ENCODE measurements around the gene AK8.
A peak's percentile ranks its signal among the peaks of the same experiment; 100 is the strongest.

The AK8 gene

GRCh38 chr9:132809677-132810271 is 68.3 kb downstream of the AK8 start:
- Histone ChIP-seq H3K27ac (ENCODE audit: low read depth, low read length) (no peak overlapping the region), H3K27me3 (ENCODE audit: insufficient read depth, low read length) (peaks cover 66% of the 10 kb centered on the region), H3K4me3 (ENCODE audit: low read depth, low read length) (no peak overlapping the region), H3K79me2 (ENCODE audit: control insufficient read depth, insufficient read depth, low read length, unreplicated experiment) (no peaks in the 10 kb centered on the region), H3K36me3 (ENCODE audit: insufficient read depth, low read length) (no peaks in the 10 kb centered on the region), H3K4me1 (ENCODE audit: control insufficient read depth, insufficient read depth, low read length, unreplicated experiment) (no peaks in the 10 kb centered on the region), H2AFZ (ENCODE audit: low read length, unreplicated experiment) (no peak overlapping the region)

GRCh38 chr9:132808645-132809044 is 69.4 kb downstream of the AK8 start:
- H3K4me3 ChIP-seq (ENCODE audit: low read depth, low read length), result no peak overlapping the region
- no peaks in the 10 kb centered on the region for H3K79me2 ChIP-seq (ENCODE audit: control insufficient read depth, insufficient read depth, low read length, unreplicated experiment)

GRCh38 chr9:132806723-132807421 is 71.2 kb downstream of the AK8 start:
- peaks cover 63% of the 10 kb centered on the region for H3K27me3 ChIP-seq (ENCODE audit: insufficient read depth, low read length)

More at GRCh38 chr9:132808645-132809044, 69.4 kb downstream of the AK8 start:
- H3K36me3 ChIP-seq (ENCODE audit: insufficient read depth, low read length), result no peaks in the 10 kb centered on the region
- H3K27me3 ChIP-seq (ENCODE audit: insufficient read depth, low read length), result peaks cover 65% of the 10 kb centered on the region
- no peak overlapping the region for H2AFZ ChIP-seq (ENCODE audit: low read length, unreplicated experiment)
- H3K4me1 ChIP-seq (ENCODE audit: control insufficient read depth, insufficient read depth, low read length, unreplicated experiment), result no peaks in the 10 kb centered on the region
- no peak overlapping the region for H3K27ac ChIP-seq (ENCODE audit: low read depth, low read length)

GRCh38 chr9:132806306-132806705 is 71.8 kb downstream of the AK8 start:
- H3K36me3 ChIP-seq (ENCODE audit: insufficient read depth, low read length), result no peaks in the 10 kb centered on the region
- H3K79me2 ChIP-seq (ENCODE audit: control insufficient read depth, insufficient read depth, low read length, unreplicated experiment), result no peaks in the 10 kb centered on the region
- no peak overlapping the region for H3K4me3 ChIP-seq (ENCODE audit: low read depth, low read length)
- H3K4me1 ChIP-seq (ENCODE audit: control insufficient read depth, insufficient read depth, low read length, unreplicated experiment), result no peaks in the 10 kb centered on the region
- no peak overlapping the region for H2AFZ ChIP-seq (ENCODE audit: low read length, unreplicated experiment)
- no peak overlapping the region for H3K27ac ChIP-seq (ENCODE audit: low read depth, low read length)
- H3K27me3 ChIP-seq (ENCODE audit: insufficient read depth, low read length), result peaks cover 57% of the 10 kb centered on the region

More at GRCh38 chr9:132806723-132807421, 71.2 kb downstream of the AK8 start:
- no peak overlapping the region for H3K4me3 ChIP-seq (ENCODE audit: low read depth, low read length)
- H3K36me3 ChIP-seq (ENCODE audit: insufficient read depth, low read length), result no peaks in the 10 kb centered on the region
- no peak overlapping the region for H3K27ac ChIP-seq (ENCODE audit: low read depth, low read length)
- H2AFZ ChIP-seq (ENCODE audit: low read length, unreplicated experiment), result no peak overlapping the region
- H3K79me2 ChIP-seq (ENCODE audit: control insufficient read depth, insufficient read depth, low read length, unreplicated experiment), result no peaks in the 10 kb centered on the region
- no peaks in the 10 kb centered on the region for H3K4me1 ChIP-seq (ENCODE audit: control insufficient read depth, insufficient read depth, low read length, unreplicated experiment)

- H3K4me3 ChIP-seq (ENCODE audit: low read depth, low read length), result no peak overlapping the region
- no peaks in the 10 kb centered on the region for H3K79me2 ChIP-seq (ENCODE audit: control insufficient read depth, insufficient read depth, low read length, unreplicated experiment)
- H3K27me3 ChIP-seq (ENCODE audit: insufficient read depth, low read length), result peaks cover 41% of the 10 kb centered on the region
- H3K4me1 ChIP-seq (ENCODE audit: control insufficient read depth, insufficient read depth, low read length, unreplicated experiment), result no peaks in the 10 kb centered on the region
- H3K36me3 ChIP-seq (ENCODE audit: insufficient read depth, low read length), result no peaks in the 10 kb centered on the region
- no peak overlapping the region for H3K27ac ChIP-seq (ENCODE audit: low read depth, low read length)
- no peak overlapping the region for H2AFZ ChIP-seq (ENCODE audit: low read length, unreplicated experiment)
Observed at GRCh38 chr9:132804576-132805295, 73.3 kb downstream of the AK8 start.

- H2AFZ ChIP-seq (ENCODE audit: low read length, unreplicated experiment), result no peak overlapping the region
- peaks cover 23% of the 10 kb centered on the region for H3K27me3 ChIP-seq (ENCODE audit: insufficient read depth, low read length)
- no peaks in the 10 kb centered on the region for H3K4me1 ChIP-seq (ENCODE audit: control insufficient read depth, insufficient read depth, low read length, unreplicated experiment)
- no peaks in the 10 kb centered on the region for H3K36me3 ChIP-seq (ENCODE audit: insufficient read depth, low read length)
- no peaks in the 10 kb centered on the region for H3K79me2 ChIP-seq (ENCODE audit: control insufficient read depth, insufficient read depth, low read length, unreplicated experiment)
- H3K27ac ChIP-seq (ENCODE audit: low read depth, low read length), result no peak overlapping the region
- no peak overlapping the region for H3K4me3 ChIP-seq (ENCODE audit: low read depth, low read length)
Observed at GRCh38 chr9:132802121-132802795, 75.8 kb downstream of the AK8 start.

- Histone ChIP-seq H3K27me3 (ENCODE audit: insufficient read depth, low read length) (peaks cover 17% of the 10 kb centered on the region), H3K4me1 (ENCODE audit: control insufficient read depth, insufficient read depth, low read length, unreplicated experiment) (no peaks in the 10 kb centered on the region), H3K27ac (ENCODE audit: low read depth, low read length) (no peak overlapping the region), H2AFZ (ENCODE audit: low read length, unreplicated experiment) (no peak overlapping the region), H3K79me2 (ENCODE audit: control insufficient read depth, insufficient read depth, low read length, unreplicated experiment) (no peaks in the 10 kb centered on the region), H3K4me3 (ENCODE audit: low read depth, low read length) (no peak overlapping the region), H3K36me3 (ENCODE audit: insufficient read depth, low read length) (no peaks in the 10 kb centered on the region)
Observed at GRCh38 chr9:132801659-132802058, 76.4 kb downstream of the AK8 start.

- Histone ChIP-seq H3K36me3 (ENCODE audit: insufficient read depth, low read length) (no peaks in the 10 kb centered on the region), H3K27ac (ENCODE audit: low read depth, low read length) (no peak overlapping the region), H3K27me3 (ENCODE audit: insufficient read depth, low read length) (peaks cover 9% of the 10 kb centered on the region; the same call in 1 of the 2 replicates), H2AFZ (ENCODE audit: low read length, unreplicated experiment) (peak overlapping the region; percentile 35), H3K4me1 (ENCODE audit: control insufficient read depth, insufficient read depth, low read length, unreplicated experiment) (no peaks in the 10 kb centered on the region), H3K79me2 (ENCODE audit: control insufficient read depth, insufficient read depth, low read length, unreplicated experiment) (no peaks in the 10 kb centered on the region), H3K4me3 (ENCODE audit: low read depth, low read length) (no peak overlapping the region)
Observed at GRCh38 chr9:132800038-132800648, 77.9 kb downstream of the AK8 start.

- 0 out of 2 replicates have a peak, but pooled peaks cover 8% of the 10 kb centered on the region for H3K27me3 ChIP-seq (ENCODE audit: insufficient read depth, low read length)
- H3K4me3 ChIP-seq (ENCODE audit: low read depth, low read length), result no peak overlapping the region
- no peaks in the 10 kb centered on the region for H3K79me2 ChIP-seq (ENCODE audit: control insufficient read depth, insufficient read depth, low read length, unreplicated experiment)
- H3K4me1 ChIP-seq (ENCODE audit: control insufficient read depth, insufficient read depth, low read length, unreplicated experiment), result no peaks in the 10 kb centered on the region
- no peak overlapping the region for H2AFZ ChIP-seq (ENCODE audit: low read length, unreplicated experiment)
- no peak overlapping the region for H3K27ac ChIP-seq (ENCODE audit: low read depth, low read length)
- H3K36me3 ChIP-seq (ENCODE audit: insufficient read depth, low read length), result no peaks in the 10 kb centered on the region
Observed at GRCh38 chr9:132798817-132799790, 79.0 kb downstream of the AK8 start.
